C4-2B (cell line): ENCODE results near the gene MAPRE2.

Experiments used
- CTCF ChIP-seq: fragments of 450-650 bp; conservative IDR thresholded peaks from 2 replicates; pipeline ENCODE4 v1.5.1; 2017; ENCODE audit warnings: mild to moderate bottlenecking
- ZFX ChIP-seq: fragments of 450-650 bp; IDR thresholded peaks from 2 replicates; pipeline ENCODE4 v1.6.1; 2017

GRCh38 chr18:35071819-35072247 lies 30.6 kb downstream of the MAPRE2 start:
- no peak for TF ChIP-seq CTCF
- no peak for TF ChIP-seq ZFX
